ENCODE results near the gene JSRP1. TPM values are rescaled to one million over a fixed set of nuclear protein-coding genes. Genes with fewer than 3 reads are reported as not detected.

JSRP1 gene
- total and polyA plus RNA-seq, 2 experiments from 2014 or later, result 2.4 to 3.1 TPM

DNA sequence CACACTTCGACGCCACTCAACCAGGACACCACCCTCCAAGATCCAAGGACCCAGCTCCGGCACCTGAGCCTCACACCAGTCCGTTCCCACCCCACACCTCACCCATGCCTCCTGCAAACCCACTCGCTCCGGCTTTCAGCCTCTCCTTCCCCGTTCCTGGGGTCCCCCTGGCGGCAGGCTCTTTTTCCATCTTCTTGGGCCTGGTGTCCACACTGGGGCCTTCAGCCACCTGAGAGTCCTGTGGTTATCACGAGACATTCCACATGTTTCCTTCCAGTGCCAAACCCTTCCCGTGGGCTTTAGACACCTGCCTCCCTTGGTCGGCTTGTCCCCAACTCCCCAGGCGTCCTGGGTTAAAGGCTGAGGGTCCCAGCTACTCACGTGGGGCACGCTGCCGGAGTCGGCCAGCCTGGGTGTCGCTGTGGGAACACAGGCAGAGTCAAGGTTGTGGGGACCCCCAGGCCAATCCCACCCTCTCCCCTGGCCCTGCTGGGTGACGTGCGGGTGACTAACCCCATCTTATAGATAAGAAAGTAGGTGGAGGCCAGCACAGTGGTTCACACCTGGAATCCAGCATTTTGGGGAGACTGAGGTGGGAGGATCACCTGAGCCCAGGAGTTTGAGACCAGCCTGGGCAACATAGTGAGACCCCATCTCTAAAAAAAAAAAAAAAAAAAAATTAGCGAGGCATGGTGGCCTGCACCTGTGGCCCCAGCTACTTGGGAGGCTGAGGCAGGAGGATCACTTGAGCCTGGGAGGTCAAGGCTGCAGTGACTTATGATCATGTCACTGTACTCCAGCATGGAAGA, 1.9 kb downstream of the JSRP1 start:
- peaks cover 5% of the 10 kb centered on the region; the same call in 1 of the 2 replicates for H3K4me1 ChIP-seq (ENCODE audit: insufficient read depth)
- Mint-ChIP-seq H3K27me3 (ENCODE audit: insufficient read depth, low read depth, poor library complexity) (peaks cover 38% of the 10 kb centered on the region), H3K36me3 (ENCODE audit: low read depth) (no peaks in the 10 kb centered on the region), H3K9me3 (no peaks in the 10 kb centered on the region), H3K4me3 (peak overlapping the region; percentile 69), H3K27ac (no peak overlapping the region), H3K4me1 (peaks cover 3% of the 10 kb centered on the region; the same call in 2 of the 3 replicates)
- H3K4me2 ChIP-seq, result peak overlapping the region; percentile 93
- H3K9me2 ChIP-seq (ENCODE audit: insufficient read depth), result no peaks in the 10 kb centered on the region
- H3K27me3 ChIP-seq (ENCODE audit: insufficient read depth), result peaks cover 21% of the 10 kb centered on the region
- H3K27ac ChIP-seq (ENCODE audit: low read depth), result no peak overlapping the region
- H4K20me1 ChIP-seq (replicated peaks; ENCODE audit: insufficient read depth), result no peaks in the 10 kb centered on the region
- H2AFZ ChIP-seq, result peak overlapping the region; percentile 98
- no peaks in the 10 kb centered on the region for H3K36me3 ChIP-seq (ENCODE audit: insufficient read depth)
- peaks cover 4% of the 10 kb centered on the region; the same call in 1 of the 2 replicates for H3F3A ChIP-seq (replicated peaks; ENCODE audit: low read depth)
- no peak for TF ChIP-seq ZNF462 (CRISPR knock-in tag; IDR thresholded peaks at IDR 0.05)
- no peak for TF ChIP-seq JUNB (IDR thresholded peaks at IDR 0.05; ENCODE audit: unreplicated experiment)
- TF ChIP-seq, protein P1, sequence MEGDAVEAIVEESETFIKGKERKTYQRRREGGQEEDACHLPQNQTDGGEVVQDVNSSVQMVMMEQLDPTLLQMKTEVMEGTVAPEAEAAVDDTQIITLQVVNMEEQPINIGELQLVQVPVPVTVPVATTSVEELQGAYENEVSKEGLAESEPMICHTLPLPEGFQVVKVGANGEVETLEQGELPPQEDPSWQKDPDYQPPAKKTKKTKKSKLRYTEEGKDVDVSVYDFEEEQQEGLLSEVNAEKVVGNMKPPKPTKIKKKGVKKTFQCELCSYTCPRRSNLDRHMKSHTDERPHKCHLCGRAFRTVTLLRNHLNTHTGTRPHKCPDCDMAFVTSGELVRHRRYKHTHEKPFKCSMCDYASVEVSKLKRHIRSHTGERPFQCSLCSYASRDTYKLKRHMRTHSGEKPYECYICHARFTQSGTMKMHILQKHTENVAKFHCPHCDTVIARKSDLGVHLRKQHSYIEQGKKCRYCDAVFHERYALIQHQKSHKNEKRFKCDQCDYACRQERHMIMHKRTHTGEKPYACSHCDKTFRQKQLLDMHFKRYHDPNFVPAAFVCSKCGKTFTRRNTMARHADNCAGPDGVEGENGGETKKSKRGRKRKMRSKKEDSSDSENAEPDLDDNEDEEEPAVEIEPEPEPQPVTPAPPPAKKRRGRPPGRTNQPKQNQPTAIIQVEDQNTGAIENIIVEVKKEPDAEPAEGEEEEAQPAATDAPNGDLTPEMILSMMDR (conservative IDR thresholded peaks at IDR 0.05; ENCODE audit: low read depth in 2 of 2), result peak; percentile 69 to 75
- no peak for TF ChIP-seq EZH2phosphoT487 (IDR thresholded peaks at IDR 0.05; ENCODE audit: unreplicated experiment)
- peak; percentile 89 for DNase-seq (ENCODE audit: low spot score)
- no peaks in the 10 kb centered on the region for H3K79me2 ChIP-seq (replicated peaks; ENCODE audit: insufficient read depth)
- ATAC-seq, result peak; percentile 32
- peak overlapping the region; percentile 69 for H3K4me3 ChIP-seq

Measured in GM23338 (cell line).